ENCODE results near the gene MAMLD1.

Gene MAMLD1

DNA sequence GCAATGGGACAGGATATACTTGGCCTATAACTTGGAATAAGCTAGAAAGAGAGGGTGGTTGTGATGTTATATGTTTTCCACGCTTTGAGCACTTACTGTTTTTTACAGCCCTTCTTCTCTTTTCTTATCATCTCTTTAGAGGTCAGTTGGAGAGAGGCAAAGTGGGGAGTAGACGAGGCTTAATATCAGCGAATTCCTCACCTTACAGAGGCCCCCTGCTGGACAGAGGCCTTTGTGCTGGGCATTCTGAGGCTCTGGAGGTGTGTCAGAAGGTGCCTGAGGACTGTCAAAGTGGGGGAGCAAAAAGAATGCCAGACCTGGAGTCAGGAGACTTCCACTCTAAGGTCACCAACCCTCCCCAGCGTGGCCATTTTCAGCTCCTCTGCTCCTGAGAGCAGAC, 42.5 kb downstream of the MAMLD1 start:
- no peak for DNase-seq (ENCODE audit: low read depth in 2 of 2)

DNA sequence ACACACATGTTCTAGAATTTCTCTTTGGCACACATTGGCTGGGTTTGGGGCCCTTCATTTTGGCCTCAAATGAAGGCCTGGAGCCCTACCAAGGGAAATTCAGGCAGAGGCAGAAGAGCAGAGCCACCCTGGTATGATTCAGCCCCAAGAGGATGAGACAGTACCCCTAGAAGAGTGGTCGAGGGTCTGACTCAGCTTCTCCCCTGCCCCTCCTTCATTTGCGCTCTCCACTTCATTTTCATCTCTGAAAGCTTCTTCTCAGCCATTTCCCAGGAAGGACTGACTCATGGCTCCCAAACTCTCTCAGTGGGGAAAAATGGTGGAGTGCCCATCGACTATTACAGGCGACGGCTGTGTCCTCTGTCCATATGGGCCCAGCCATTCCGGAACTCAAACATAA, 43.5 kb downstream of the MAMLD1 start:
- DNase-seq (ENCODE audit: low read depth in 2 of 2): no peak

DNA sequence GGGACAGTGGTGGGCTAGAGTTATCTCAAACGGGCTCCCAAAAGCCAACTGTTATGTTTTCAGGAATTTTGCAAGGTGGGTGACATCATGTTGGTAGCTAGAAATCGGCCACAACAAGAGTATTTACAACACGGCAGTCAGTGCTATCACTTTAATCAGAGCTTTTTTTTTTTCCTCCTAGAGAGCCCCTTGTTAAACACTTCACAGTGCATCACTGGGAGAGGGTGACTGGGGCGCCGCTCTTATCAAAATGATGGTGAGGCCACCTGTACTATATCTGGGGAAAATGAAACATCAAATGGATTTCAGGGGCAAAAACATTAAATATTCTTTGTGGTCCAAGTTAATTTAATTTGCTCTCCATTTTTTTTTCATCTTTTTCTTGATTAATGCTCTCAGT, 44.9 kb downstream of the MAMLD1 start:
- DNase-seq (ENCODE audit: low read depth in 2 of 2): no peak

DNA sequence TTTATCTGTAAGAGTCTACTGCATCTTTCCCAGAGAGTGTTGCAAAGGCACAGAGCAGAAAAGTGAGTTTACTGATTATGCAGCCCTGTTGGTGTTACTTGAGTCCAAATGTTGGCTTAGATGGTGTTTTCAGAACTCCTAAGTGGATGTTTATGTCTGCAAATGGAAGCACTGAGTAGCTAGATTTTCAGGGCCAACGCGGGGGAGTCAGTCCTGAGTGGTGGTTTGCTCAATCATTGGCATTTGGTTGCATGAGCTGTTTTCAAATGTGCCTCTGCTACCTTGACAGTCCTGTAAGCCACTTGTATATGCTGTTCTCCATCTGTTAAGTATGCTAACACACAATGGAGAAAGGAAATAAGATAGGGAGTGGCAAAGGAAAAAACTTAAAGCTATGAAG, 45.4 kb downstream of the MAMLD1 start:
- no peak for DNase-seq (ENCODE audit: low read depth in 2 of 2)

DNA sequence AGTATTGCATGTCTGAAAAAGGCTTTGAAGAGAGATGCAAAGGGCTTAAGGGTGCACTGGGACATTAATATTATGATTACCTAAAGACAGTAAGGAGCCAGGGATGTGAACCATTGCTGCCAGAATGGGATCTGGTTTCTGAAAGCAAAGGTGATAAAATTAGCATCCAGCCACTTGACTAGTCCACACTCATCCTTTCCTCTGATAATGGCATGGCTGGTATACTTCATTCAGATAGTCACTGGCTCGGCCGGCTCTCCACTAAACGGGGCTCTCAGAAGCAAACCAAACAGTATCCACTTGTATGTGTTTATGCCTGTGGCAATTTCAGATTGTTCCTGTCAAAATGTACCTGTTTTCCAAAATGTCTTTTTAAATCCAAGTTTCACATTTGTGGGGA, 46.4 kb downstream of the MAMLD1 start:
- DNase-seq (ENCODE audit: low read depth in 2 of 2): no peak

DNA sequence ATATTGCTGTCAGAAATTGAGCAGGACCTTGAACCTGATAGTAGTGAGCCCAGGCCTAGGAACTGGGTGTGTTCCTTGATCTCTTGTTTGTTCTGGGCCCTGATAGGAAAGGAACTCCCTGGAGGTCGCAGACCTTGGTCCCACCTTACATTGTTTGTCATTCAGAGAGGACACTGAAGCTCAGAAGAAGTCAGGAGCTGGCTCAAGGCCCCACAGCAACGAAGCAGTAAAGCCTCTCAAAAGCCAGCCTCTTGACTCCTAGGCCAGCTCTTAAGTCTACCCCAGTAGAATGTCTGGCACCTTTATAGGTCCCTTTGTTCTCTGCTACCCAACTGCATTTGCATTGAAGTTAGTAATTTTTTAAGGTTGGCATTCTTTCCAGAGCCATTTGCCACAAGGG, 46.8 kb downstream of the MAMLD1 start:
- no peak for DNase-seq (ENCODE audit: low read depth in 2 of 2)

DNA sequence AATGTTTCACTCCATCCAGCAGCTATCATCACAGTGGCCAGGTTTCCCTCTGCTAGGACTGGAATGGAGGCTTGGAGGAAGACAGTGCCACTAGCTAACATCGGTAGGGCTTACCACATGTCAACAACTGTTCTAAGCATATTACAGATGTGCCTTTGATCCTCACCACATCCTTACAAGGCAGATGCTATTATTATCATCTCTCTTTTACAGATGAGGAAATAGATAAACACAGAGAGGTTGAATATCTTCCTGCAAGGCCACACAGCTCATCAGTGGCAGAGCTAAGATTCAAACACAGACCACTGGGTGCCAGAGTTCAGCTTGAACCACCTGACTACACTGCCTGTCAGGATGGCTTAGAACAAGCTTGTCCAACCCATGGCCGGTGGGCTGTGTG, 47.4 kb downstream of the MAMLD1 start:
- no peak for DNase-seq (ENCODE audit: low read depth in 2 of 2)

DNA sequence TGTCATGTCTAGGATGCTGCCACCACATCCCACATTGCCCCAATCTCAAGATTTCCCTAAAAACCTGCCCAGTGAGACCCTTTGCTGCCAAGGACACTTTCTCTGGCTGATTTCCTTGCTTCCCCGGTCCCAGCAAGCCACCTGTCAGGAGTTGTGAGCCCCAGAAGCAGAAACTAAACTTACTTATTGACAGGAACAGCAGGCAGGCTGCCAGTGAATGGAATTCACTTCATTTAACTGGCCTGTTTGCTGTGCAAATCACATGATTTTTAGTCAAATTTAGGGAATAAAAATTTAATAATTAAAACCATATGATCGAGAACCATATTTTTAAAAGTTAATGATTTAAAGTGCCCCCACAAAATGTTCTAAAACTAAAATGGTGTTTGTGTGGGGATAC, 48.5 kb downstream of the MAMLD1 start:
- no peak for DNase-seq (ENCODE audit: low read depth in 2 of 2)

DNA sequence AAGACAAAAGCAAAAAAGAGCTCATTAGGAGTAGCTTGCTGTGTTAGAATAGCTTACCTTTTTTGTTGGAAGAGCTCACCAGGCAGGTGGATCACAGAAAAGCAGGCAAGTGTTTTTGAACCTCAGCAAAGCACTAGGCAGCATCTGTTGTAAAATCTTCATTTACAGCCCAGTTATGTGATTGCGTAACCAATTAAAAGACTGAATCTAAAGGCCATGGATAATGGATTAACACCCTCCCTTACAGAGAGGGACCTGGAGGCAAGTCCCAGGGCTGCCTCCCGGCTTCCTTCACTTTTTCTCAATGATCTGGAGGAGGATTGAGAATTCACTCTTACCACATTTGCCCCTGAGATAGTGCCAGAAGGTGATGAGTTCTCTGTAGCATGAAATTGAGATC, 51.1 kb downstream of the MAMLD1 start:
- no peak for DNase-seq (ENCODE audit: low read depth in 2 of 2)

DNA sequence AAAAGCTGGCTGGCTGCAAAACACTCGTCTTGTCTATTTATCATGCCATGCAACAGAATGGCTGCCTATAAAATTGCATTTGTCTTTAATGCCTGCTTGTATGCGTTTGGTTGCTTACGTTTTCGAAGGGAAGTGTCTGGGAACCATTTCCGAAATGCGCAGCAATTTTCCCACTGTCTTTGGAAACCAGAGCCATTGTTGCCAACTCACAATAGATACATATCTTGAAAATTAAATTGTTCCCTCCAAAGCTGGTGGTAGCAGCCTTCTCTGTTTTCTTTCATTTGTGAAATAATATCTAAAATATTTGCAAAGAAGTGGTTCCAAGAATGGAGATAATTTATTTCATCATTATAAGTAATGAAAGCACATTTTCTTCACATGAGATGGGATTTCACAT, 53.4 kb downstream of the MAMLD1 start:
- no peak for DNase-seq (ENCODE audit: low read depth in 2 of 2)

DNA sequence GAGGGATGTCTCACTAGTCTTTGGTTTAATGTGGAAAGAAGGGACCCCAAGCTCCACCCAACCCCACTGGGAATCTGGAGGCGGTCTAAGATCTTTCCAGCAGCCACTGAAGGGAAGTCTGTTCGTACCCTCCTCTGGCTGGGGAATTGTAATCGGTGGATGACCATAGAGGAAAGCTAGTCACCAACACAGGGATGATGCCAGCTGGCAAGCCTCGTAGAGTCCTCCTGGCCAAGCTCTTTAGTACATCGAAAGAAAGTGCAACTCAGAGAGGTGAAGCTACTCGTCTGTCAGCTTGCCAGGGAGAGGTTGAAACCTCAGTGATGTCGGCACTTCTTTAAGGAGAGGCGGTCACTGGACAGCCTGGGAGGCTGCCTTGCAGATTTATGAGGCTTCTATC, 58.7 kb downstream of the MAMLD1 start:
- no peak for DNase-seq (ENCODE audit: low read depth in 2 of 2)

DNA sequence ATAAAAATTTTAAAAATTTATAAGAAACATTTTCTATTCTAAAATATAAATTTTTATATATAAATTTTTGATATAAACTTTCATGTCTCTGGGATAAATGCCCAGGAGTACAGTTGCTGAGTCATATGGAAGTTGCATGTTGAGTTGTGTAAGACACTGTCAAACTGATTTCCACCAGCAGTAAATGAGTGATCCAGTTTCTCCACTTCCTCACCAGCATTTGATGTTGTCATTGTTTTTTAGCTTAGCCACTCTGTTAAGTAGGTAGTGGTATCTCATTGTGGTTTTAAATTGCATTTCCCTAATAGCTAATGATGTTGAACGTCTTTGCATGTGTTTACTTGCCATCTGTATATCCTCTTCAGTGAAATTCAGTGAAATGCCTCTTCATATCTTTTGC, 66.5 kb downstream of the MAMLD1 start:
- DNase-seq (ENCODE audit: low read depth in 2 of 2): no peak

DNA sequence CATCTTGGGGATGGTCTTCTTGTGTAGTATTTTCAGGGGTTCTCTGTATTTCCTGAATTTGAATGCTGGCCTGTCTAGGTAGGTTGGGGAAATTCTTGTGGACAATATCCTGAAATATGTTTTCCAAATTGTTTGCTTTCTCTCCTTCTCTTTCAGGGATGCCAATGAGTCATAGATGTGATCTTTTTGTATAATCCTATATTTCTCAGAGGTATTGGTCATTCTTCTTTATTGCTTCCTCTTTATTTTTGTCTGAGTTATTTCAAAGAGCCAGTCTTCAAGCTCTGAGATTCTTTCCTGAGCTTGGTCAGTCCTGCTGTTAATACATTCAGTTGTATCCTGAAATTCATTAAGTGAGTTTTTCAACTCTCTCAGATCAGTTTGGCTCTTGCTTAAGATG, 73.1 kb downstream of the MAMLD1 start:
- no peak for DNase-seq (ENCODE audit: low read depth in 2 of 2)

DNA sequence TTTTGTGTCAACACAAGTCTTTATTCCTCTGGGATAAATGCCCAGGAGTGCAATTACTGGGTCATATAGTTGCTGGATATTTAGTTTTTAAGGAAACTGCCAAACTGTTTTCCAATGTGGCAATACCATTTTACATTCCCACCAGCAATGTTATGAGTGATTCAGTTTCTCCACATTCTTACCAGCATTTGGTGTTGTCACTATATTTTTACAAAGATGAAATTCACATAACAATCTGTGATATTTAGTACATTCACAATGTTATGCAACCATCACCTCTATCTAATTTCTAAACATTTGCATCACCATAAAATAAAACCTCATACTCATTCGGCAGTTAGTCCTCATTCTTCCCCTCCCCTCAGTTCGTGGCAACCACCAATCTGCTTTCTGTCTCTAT, 75.0 kb downstream of the MAMLD1 start:
- DNase-seq (ENCODE audit: low read depth in 2 of 2): no peak

DNA sequence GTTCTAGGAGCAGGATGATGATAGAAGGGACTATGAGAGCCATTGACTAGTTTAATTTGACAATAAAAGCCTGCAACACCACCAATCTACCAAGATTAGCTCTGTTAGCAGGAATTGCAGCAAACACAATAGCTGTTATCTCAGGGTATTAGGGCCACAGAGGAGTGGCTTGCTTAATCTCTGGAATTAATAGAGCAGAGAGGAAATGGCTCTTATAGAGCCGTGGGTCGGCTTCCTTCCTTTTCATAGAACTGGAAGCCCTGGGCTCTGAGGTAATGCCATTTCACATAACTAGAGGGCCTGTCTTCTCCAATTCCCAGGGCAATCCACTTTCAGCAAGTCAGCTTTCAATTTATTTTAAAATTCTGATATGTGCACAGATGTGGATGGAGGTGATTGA, 83.0 kb downstream of the MAMLD1 start:
- DNase-seq (ENCODE audit: low read depth in 2 of 2): no peak

DNA sequence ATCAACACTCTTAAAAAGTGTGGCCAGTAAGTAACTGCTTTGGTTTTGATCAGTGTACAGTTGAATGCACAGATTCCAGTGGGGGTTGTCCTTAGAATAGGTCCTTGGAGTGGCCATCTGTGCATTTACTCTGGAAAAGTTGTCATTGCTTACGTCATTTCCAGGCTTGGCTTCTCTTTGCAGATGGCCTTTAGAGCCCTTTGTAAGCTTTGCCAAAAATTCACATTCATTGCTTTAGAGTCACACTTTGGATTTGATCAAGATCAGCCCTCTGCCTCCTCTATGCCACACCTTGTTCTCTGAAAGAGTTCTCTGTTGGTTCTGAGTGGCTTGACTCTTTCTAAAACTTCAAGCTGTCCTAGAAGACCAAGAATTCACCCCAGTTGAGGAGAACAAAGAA, 83.9 kb downstream of the MAMLD1 start:
- DNase-seq (ENCODE audit: low read depth in 2 of 2): no peak

DNA sequence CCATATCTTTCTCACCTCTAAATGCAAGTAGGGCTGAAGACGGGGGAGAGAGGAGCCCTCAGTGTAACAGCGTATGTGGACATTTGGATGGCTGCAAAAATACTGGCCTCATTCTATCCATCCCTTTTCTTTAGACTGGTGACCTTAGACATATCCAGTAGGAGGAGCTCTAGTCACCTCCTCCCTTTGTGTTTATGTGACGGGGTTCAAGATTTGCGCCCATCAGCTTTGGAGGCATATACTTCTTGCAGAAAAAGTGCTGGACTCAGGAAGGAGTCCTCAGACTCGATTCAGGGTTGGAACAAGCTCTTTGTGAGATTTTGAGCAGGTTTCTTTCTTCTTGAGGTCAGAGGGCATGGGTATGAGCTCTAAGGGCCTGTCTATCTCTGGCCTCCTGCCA, 86.2 kb downstream of the MAMLD1 start:
- no peak for DNase-seq (ENCODE audit: low read depth in 2 of 2)

DNA sequence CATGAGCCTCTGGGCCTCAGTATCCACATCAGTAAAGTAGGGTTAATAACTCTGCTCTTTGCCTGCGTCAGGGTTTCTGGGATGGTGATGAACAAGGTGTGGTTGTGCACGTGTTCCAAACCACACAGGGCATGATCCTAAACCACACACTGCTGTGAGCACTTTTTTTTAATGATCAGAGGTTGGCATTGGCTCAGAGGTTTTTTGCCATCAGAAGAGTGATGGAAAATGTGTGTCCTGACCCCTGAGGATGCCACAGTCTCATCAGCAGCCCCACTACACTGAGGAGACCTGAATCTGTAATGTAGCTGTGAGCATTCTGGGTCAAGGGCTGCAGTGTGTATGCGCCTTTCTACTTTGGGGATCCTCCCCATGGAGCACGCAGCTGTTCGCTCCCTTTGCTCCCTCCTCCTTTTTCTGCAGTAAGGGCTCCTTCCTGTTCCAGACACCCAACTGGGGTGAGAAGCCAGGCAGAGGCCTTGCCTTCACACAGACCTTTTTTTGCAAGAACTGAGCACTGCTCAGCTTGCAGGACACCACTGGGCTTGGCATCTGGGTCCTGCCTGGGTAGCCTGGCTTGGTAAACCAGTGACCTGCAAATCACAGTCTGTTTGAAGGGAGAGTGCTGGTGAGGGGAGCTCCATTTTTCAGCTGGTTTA, 87.5 kb downstream of the MAMLD1 start:
- DNase-seq (ENCODE audit: low read depth in 2 of 2): no peak

DNA sequence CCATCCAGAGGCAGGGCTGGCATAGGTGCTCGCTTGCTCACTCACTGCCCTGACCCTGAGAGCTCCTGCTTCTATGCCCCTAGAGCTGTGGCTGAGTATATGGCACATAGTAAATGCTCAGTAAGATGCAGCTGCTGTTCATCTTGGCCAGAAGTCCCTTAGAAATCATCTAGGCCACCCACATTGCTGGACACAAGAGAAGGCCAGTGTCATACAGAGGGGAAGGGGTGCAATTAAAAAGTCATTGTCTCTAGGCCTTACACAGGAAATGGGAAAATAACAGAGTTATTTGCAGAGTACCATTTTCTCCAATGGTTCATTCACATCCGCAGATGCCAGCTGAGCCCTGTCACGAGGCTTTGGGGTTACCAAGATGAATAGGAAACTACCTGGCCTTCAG, 88.8 kb downstream of the MAMLD1 start:
- no peak for DNase-seq (ENCODE audit: low read depth in 2 of 2)

DNA sequence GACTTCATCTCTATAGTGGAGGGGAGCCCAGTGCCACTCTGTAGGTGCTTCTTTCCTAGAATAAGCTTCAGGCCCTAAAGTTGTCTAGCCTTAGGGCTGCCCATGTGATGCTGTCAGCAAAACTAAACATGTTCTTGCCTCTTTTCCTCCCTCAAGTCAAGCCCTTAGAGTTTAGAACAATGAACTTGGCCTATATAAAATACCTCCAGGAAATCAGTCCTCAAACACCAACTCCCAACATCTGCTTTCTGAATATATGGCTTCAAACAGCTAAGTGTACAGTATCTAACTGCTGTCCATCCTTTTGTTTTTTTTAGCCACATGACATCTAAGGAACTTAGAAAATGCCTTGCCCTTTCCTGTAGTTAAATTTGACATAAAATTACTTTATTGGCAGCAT, 91.0 kb downstream of the MAMLD1 start:
- no peak for DNase-seq (ENCODE audit: low read depth in 2 of 2)

DNA sequence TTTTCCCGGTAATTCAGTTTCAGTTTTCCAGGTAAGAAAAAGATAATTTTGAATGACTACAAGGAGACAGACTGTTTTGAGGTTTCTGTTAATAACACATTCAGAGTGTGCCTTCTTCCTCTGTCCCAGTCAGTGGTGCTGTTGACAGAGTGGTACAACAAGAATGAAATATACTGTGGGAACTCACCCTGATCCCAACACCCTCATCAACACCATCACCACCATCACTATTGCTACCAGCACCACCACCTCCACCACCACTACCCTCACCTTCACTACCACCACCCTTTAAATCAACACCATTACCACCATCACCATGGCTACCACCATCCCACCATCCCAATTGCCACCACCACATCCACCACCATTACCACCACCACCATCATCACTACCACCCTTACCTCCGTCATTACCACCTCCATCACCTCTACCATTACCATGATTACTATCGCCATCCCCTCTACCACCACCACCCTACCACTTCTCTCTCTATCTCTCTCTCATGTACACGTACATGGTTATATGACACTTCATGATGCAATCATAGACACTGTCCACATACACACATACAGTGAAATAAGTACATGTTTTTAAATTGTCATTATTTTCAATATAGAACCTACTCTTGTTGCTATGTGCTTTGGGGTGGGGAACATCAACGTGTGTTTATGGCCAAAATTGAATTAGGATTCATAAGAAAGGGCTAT, 91.5 kb downstream of the MAMLD1 start:
- DNase-seq (ENCODE audit: low read depth in 2 of 2): no peak

DNA sequence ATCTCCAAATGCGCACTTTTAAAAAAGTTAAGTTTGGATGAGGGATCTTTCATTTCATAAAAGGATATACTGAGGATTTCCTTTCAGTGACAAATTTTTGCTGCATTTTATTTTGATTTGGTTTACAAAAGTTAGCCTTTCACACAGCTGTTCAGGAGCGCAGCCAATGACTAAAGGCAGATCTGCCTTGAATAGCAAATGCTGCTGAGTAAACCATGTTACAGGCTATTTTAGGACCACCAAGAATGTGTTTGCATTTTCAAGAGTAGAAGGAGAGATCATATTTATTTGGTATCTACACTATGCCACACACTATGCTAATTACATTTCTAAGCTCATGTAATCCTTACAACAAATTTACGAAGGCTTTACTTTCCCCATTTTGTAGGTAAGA, 92.1 kb downstream of the MAMLD1 start:
- no peak for DNase-seq (ENCODE audit: low read depth in 2 of 2)

DNA sequence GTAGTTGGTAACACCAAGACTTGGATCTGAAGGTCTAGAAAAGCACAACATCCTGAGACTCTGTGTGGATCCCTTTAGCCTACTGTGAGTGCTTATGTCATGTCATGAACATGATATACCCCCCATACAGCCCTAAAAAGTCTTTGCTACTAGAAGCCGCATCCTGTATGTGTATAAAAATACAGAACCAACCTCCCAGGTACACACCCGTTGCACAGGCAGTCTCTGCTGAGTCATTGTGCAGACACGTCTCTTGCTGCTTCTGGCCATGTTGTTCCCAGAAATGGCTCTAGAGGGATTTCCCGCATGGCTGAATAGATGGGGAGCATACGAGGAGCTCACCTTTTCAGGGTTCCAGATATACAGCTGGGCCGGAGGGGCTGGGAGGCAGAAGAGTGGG, 93.3 kb downstream of the MAMLD1 start:
- no peak for DNase-seq (ENCODE audit: low read depth in 2 of 2)

DNA sequence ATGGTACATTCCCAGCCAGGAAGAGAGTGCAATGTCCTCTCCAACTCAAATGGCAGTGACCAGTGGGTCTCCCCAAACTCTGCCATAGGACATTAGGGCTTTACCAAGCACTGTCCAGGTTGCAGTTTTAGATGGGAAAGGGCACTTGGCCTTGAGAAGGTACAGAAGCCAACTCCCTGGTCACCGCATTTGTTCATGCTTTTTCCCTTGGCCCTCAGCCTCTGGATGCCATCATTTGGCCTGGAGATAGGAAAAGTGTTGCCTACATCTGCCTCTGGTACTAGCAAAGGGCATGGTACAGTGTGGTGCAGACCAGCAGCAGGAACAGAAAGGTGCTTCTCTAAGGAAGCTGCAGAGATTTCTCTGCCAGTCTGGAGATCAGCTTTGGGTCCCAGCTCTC, 93.8 kb downstream of the MAMLD1 start:
- DNase-seq (ENCODE audit: low read depth in 2 of 2): no peak
